K562 (cell line): ENCODE data around the gene DBP.

Source experiments
- BRF2 ChIP-seq: IDR thresholded peaks from 3 replicates; pipeline ENCODE4 v1.6.1; 2011; ENCODE audit warnings: borderline replicate concordance, mild to moderate bottlenecking; ENCODE audit not compliant: insufficient read length, insufficient read depth
- CEBPB ChIP-seq: fragments of 450-650 bp; IDR thresholded peaks from 2 replicates; pipeline ENCODE4 v1.6.1; 2016; ENCODE audit warnings: missing genetic modification characterization, missing compliant biosample characterization
- CTCF ChIP-seq, 3 experiments: IDR thresholded peaks in 2 of 3; conservative IDR thresholded peaks in 1 of 3; 2 replicates each; pipeline ENCODE4 v1.5.1; 2011 to 2012; ENCODE audit warnings: low read length in 3 of 3, mild to moderate bottlenecking in 3 of 3, control low read depth in 2 of 3, improper control_type of control experiment in 1 of 3, inconsistent platforms in 1 of 3, low read depth in 1 of 3, mixed read lengths in 1 of 3, moderate library complexity in 1 of 3; ENCODE audit not compliant: insufficient read depth in 2 of 3
- FIP1L1 ChIP-seq: fragments of 200-400 bp; formaldehyde crosslinking; IDR thresholded peaks from 2 replicates; pipeline ENCODE4 v1.6.1; 2018; ENCODE audit warnings: mild to moderate bottlenecking, low read depth, low read length; ENCODE audit not compliant: poor library complexity, severe bottlenecking
- JUNB ChIP-seq: fragments of 450-650 bp; formaldehyde crosslinking; conservative IDR thresholded peaks from 2 replicates; pipeline ENCODE4 v1.4.0; 2020; ENCODE audit warnings: mild to moderate bottlenecking
- KDM5B ChIP-seq: fragments of 200-600 bp; sonication (generic); IDR thresholded peaks from 2 replicates; pipeline ENCODE4 v1.6.1; 2012; ENCODE audit warnings: low read depth, mild to moderate bottlenecking, moderate library complexity, low read length, control low read depth, inconsistent platforms; ENCODE audit not compliant: insufficient replicate concordance
- POLR2AphosphoS5 ChIP-seq: IDR thresholded peaks from 2 replicates; pipeline ENCODE4 v1.6.1; 2011; ENCODE audit warnings: mild to moderate bottlenecking, low read depth, low read length, moderate library complexity; ENCODE audit not compliant: control insufficient read depth, insufficient read depth
- RAD21 ChIP-seq, 2 experiments: fragments of 250-450 bp in 1 of 2; fragments of 450-650 bp in 1 of 2; sonication (Bioruptor Pico) in 1 of 2; formaldehyde crosslinking in 1 of 2; IDR thresholded peaks in 1 of 2; conservative IDR thresholded peaks in 1 of 2; 2 replicates each; pipeline versions ENCODE4 v1.4.0 to v1.8.0; 2020 to 2022; ENCODE audit warnings: mild to moderate bottlenecking in 2 of 2, moderate library complexity in 1 of 2
- ZNF592 ChIP-seq: fragments of 450-650 bp; IDR thresholded peaks from 2 replicates; pipeline ENCODE4 v1.6.1; 2017; ENCODE audit warnings: antibody characterized with exemption, mild to moderate bottlenecking

- TF ChIP-seq POLR2AphosphoS5 (0 out of 2 replicates have a peak, but pooled peaks have one; percentile 8), CTCF (IDR thresholded peaks at IDR 0.05 in 2 of 3, conservative IDR thresholded peaks at IDR 0.05 in 1 of 3; ENCODE audit: insufficient read depth in 2 of 3, low read depth in 1 of 3, low read length in 3 of 3) (no peak), JUNB (CRISPR knock-in tag) (no peak), KDM5B (no peak), BRF2 (no peak), FIP1L1 (no peak), ZNF592 (no peak), CEBPB (tag) (no peak), RAD21 (CRISPR knock-in tag; conservative IDR thresholded peaks at IDR 0.05 in 1 of 2, IDR thresholded peaks at IDR 0.05 in 1 of 2) (no peak)
Observed at GRCh38 chr19:48615231-48616040, 21.7 kb downstream of the DBP start.
